Mucosa of descending colon (tissue), 3 donors: Measurements from ENCODE around the gene CYP27A1. TPM values are rescaled to one million over a fixed set of nuclear protein-coding genes. Genes with fewer than 3 reads are reported as not detected.

Experiments
- ATAC-seq: fragments of 200-7000 bp; cut with Tn5 transposase; one replicate; pipeline ENCODE4 v1.9.1; 2020; ENCODE audit warnings: mild to moderate bottlenecking, moderate library complexity
- DNase-seq, 3 donors: peaks; one replicate each; pipeline ENCODE4 v3.0.0-alpha.2; 2020
- H3K36me3 ChIP-seq: fragments of 200-600 bp; one replicate; pipeline ENCODE4 v1.8.0; 2021; ENCODE audit warnings: low read depth, mild to moderate bottlenecking
- H3K4me1 ChIP-seq: fragments of 200-600 bp; one replicate; pipeline ENCODE4 v1.8.0; 2021; ENCODE audit warnings: low read depth, mild to moderate bottlenecking
- H3K4me3 ChIP-seq: fragments of 200-600 bp; one replicate; pipeline ENCODE4 v1.8.0; 2021; ENCODE audit warnings: mild to moderate bottlenecking
- H3K9me3 ChIP-seq: fragments of 200-600 bp; one replicate; pipeline ENCODE4 v1.8.0; 2021; ENCODE audit warnings: mild to moderate bottlenecking
- CTCF ChIP-seq: fragments of 200-600 bp; IDR thresholded peaks from one replicate; pipeline ENCODE4 v1.8.0; 2022; ENCODE audit warnings: antibody characterized with exemption, mild to moderate bottlenecking
- intact Hi-C, 2 donors: fragments of 100-400 bp; cut with DNase I in 1 of 2; cut with micrococcal nuclease in 1 of 2; formaldehyde crosslinking; loops; one replicate each; pipeline versions ENCODE4 v1.11.0 to v1.11.1; 2022; cut with DNase I, micrococcal nuclease
- total RNA-seq, 3 donors: library from RNA; stranded (reverse); fragmentation: NEBNext Ultra II Directional in 2 of 3; extraction: Animal tissue kit (Norgen Biotek cat#: 25700) in 2 of 3; gene quantifications; one replicate each; pipeline versions ENCODE4 v1.2.1 to v1.2.4, GENCODE V29; 2021 to 2023
- donor health status: DM: no; HTN: no; CAD: no; lungs with moderate emphysema.
- donor health status: DM: no; HTN: no; CAD: no.
- donor health status: DM: no; HTN: yes; CAD: no.

CYP27A1 gene
- total RNA-seq, 3 donors from 2014 or later, result 31.0 to 70.0 (median 37.7) TPM

GRCh38 chr2:218849721-218850120 is 67.8 kb downstream of the CYP27A1 start:
- DNase-seq, result no peak
- TF ChIP-seq CTCF, result no peak
- ATAC-seq, result no peak
- Histone ChIP-seq H3K36me3 (no peaks in the 10 kb centered on the region), H3K9me3 (no peaks in the 10 kb centered on the region), H3K4me3 (no peak overlapping the region), H3K4me1 (no peaks in the 10 kb centered on the region)
- intact Hi-C loops, result loop anchor here in 1 of 2 donors (5.0 kb wide), 1 partner anchor 137 kb away; the partner anchor contains the start of gene TTLL4

- intact Hi-C loops, result no loop called here
- H3K9me3 ChIP-seq, result no peaks in the 10 kb centered on the region
- ATAC-seq (no peak), DNase-seq (no peak)
- no peak for TF ChIP-seq CTCF
- H3K4me1 ChIP-seq, result no peaks in the 10 kb centered on the region
- no peaks in the 10 kb centered on the region for H3K36me3 ChIP-seq
- no peak overlapping the region for H3K4me3 ChIP-seq
These were observed 68.8 kb downstream of the CYP27A1 start for GRCh38 chr2:218850796-218851195.

- ATAC-seq, result no peak
- H3K4me1 ChIP-seq, result no peaks in the 10 kb centered on the region
These were observed 69.3 kb downstream of the CYP27A1 start for GRCh38 chr2:218851286-218851685.

GRCh38 chr2:218852911-218853667 is 71.1 kb downstream of the CYP27A1 start:
- intact Hi-C loops, result no loop called here
- peak; percentile 25 for TF ChIP-seq CTCF
- no peaks in the 10 kb centered on the region for H3K4me1 ChIP-seq
- DNase-seq, result peak in 2 of 3 donors; percentile 50 to 77
- peak; percentile 82 for ATAC-seq
- no peaks in the 10 kb centered on the region for H3K36me3 ChIP-seq
- no peaks in the 10 kb centered on the region for H3K9me3 ChIP-seq
- no peak overlapping the region for H3K4me3 ChIP-seq

More at GRCh38 chr2:218851286-218851685, 69.3 kb downstream of the CYP27A1 start:
- Histone ChIP-seq H3K4me3 (no peak overlapping the region), H3K9me3 (no peaks in the 10 kb centered on the region), H3K36me3 (no peaks in the 10 kb centered on the region)
- intact Hi-C loops, result no loop called here
- TF ChIP-seq CTCF, result no peak
- no peak for DNase-seq

GRCh38 chr2:218853766-218854165 is 71.8 kb downstream of the CYP27A1 start:
- Histone ChIP-seq H3K4me3 (no peak overlapping the region), H3K4me1 (no peaks in the 10 kb centered on the region), H3K9me3 (no peaks in the 10 kb centered on the region), H3K36me3 (no peaks in the 10 kb centered on the region)
- no peak for DNase-seq
- intact Hi-C loops, result no loop called here
- peak; percentile 39 for ATAC-seq
- no peak for TF ChIP-seq CTCF
